IgD-negative memory B cell (primary cell): ENCODE data around the gene GBA3. TPM values are rescaled to one million over a fixed set of nuclear protein-coding genes. Genes with fewer than 3 reads are reported as not detected.

Experiments
- H3K27ac Mint-ChIP-seq, 3 donors: one replicate each; pipeline ENCODE4 v1.8.0; 2020 to 2022; ENCODE audit warnings: mild to moderate bottlenecking in 3 of 3, mixed read lengths in 3 of 3, moderate library complexity in 1 of 3
- H3K27me3 Mint-ChIP-seq: one replicate; pipeline ENCODE4 v1.8.0; 2021; ENCODE audit warnings: mixed read lengths
- H3K36me3 Mint-ChIP-seq: one replicate; pipeline ENCODE4 v1.8.0; 2020; ENCODE audit warnings: mild to moderate bottlenecking, mixed read lengths
- H3K4me1 Mint-ChIP-seq, 3 donors: one replicate each; pipeline ENCODE4 v1.8.0; 2020 to 2022; ENCODE audit warnings: mixed read lengths in 3 of 3, mild to moderate bottlenecking in 1 of 3
- H3K4me3 Mint-ChIP-seq, 4 donors: one replicate each; pipeline ENCODE4 v1.8.0; 2020 to 2022; ENCODE audit warnings: mild to moderate bottlenecking in 4 of 4, mixed read lengths in 4 of 4, moderate library complexity in 3 of 4
- H3K9me3 Mint-ChIP-seq, 3 donors: one replicate each; pipeline ENCODE4 v1.8.0; 2020 to 2021; ENCODE audit warnings: mixed read lengths in 3 of 3, mild to moderate bottlenecking in 1 of 3
- polyA plus RNA-seq: library from polyadenylated mRNA; unstranded; fragments of 300-500 nt; fragmentation: Illumina TruSeq; gene quantifications from one replicate; pipeline ENCODE4 v1.2.3, GENCODE V29; 2021

Gene GBA3
- polyA plus RNA-seq, 1 donor from 2014 or later: not detected

GRCh38 chr4:22780317-22780716 is 87.6 kb downstream of the GBA3 start:
- no peaks in the 10 kb centered on the region for H3K36me3 Mint-ChIP-seq
- H3K9me3 Mint-ChIP-seq: peaks cover 0 to 13% (median 5%) of the 10 kb centered on the region in 3 donors
- H3K27ac Mint-ChIP-seq: no peak overlapping the region
- no peak overlapping the region for H3K4me3 Mint-ChIP-seq
- no peaks in the 10 kb centered on the region for H3K27me3 Mint-ChIP-seq
- peaks cover 0 to 4% (median 0%) of the 10 kb centered on the region in 3 donors for H3K4me1 Mint-ChIP-seq

- Mint-ChIP-seq H3K9me3 (peaks cover 0 to 9% (median 3%) of the 10 kb centered on the region in 3 donors), H3K4me1 (peaks cover 0 to 4% (median 0%) of the 10 kb centered on the region in 3 donors), H3K4me3 (no peak overlapping the region)
These were observed 88.1 kb downstream of the GBA3 start for GRCh38 chr4:22780797-22781196.

GRCh38 chr4:22787753-22788375 is 95.1 kb downstream of the GBA3 start:
- no peak overlapping the region for H3K27ac Mint-ChIP-seq
- no peaks in the 10 kb centered on the region for H3K36me3 Mint-ChIP-seq
- H3K4me1 Mint-ChIP-seq: peaks cover 0 to 3% (median 0%) of the 10 kb centered on the region in 3 donors
- H3K9me3 Mint-ChIP-seq: peaks cover 2 to 17% (median 5%) of the 10 kb centered on the region in 3 donors
- peak overlapping the region in 2 of 4 donors; percentile 30 to 53 for H3K4me3 Mint-ChIP-seq
- no peaks in the 10 kb centered on the region for H3K27me3 Mint-ChIP-seq

More at GRCh38 chr4:22780797-22781196, 88.1 kb downstream of the GBA3 start:
- Mint-ChIP-seq H3K27me3 (no peaks in the 10 kb centered on the region), H3K36me3 (no peaks in the 10 kb centered on the region), H3K27ac (no peak overlapping the region)

GRCh38 chr4:22790631-22791030 is 97.9 kb downstream of the GBA3 start:
- no peak overlapping the region for H3K27ac Mint-ChIP-seq
- H3K9me3 Mint-ChIP-seq: peaks cover 2 to 17% (median 5%) of the 10 kb centered on the region in 3 donors
- H3K36me3 Mint-ChIP-seq: no peaks in the 10 kb centered on the region
- H3K4me1 Mint-ChIP-seq: peaks cover 0 to 3% (median 0%) of the 10 kb centered on the region in 3 donors
- H3K27me3 Mint-ChIP-seq: no peaks in the 10 kb centered on the region
- no peak overlapping the region for H3K4me3 Mint-ChIP-seq

GRCh38 chr4:22794732-22795131 is 102.0 kb downstream of the GBA3 start:
- Mint-ChIP-seq H3K27me3 (no peaks in the 10 kb centered on the region), H3K4me1 (no peaks in the 10 kb centered on the region), H3K9me3 (peaks cover 0 to 5% (median 3%) of the 10 kb centered on the region in 3 donors), H3K4me3 (no peak overlapping the region), H3K27ac (no peak overlapping the region), H3K36me3 (no peaks in the 10 kb centered on the region)

GRCh38 chr4:22801391-22801790 is 108.7 kb downstream of the GBA3 start:
- no peak overlapping the region for H3K27ac Mint-ChIP-seq

GRCh38 chr4:22802876-22803275 is 110.1 kb downstream of the GBA3 start:
- Mint-ChIP-seq H3K9me3 (peaks cover 0 to 13% (median 5%) of the 10 kb centered on the region in 3 donors), H3K27me3 (no peaks in the 10 kb centered on the region), H3K36me3 (no peaks in the 10 kb centered on the region), H3K4me3 (no peak overlapping the region), H3K4me1 (no peaks in the 10 kb centered on the region), H3K27ac (no peak overlapping the region)

More at GRCh38 chr4:22801391-22801790, 108.7 kb downstream of the GBA3 start:
- Mint-ChIP-seq H3K27me3 (no peaks in the 10 kb centered on the region), H3K36me3 (no peaks in the 10 kb centered on the region), H3K9me3 (peaks cover 0 to 11% (median 1%) of the 10 kb centered on the region in 3 donors), H3K4me1 (no peaks in the 10 kb centered on the region), H3K4me3 (no peak overlapping the region)

- Mint-ChIP-seq H3K9me3 (peaks cover 0 to 13% (median 8%) of the 10 kb centered on the region in 3 donors), H3K4me3 (no peak overlapping the region), H3K27me3 (no peaks in the 10 kb centered on the region), H3K36me3 (no peaks in the 10 kb centered on the region), H3K4me1 (no peaks in the 10 kb centered on the region), H3K27ac (no peak overlapping the region)
These were observed 110.8 kb downstream of the GBA3 start for GRCh38 chr4:22803512-22803911.

GRCh38 chr4:22814906-22815305 is 122.2 kb downstream of the GBA3 start:
- no peaks in the 10 kb centered on the region for H3K27me3 Mint-ChIP-seq
- H3K27ac Mint-ChIP-seq: no peak overlapping the region
- H3K4me3 Mint-ChIP-seq: no peak overlapping the region
- no peaks in the 10 kb centered on the region for H3K36me3 Mint-ChIP-seq
- H3K9me3 Mint-ChIP-seq: peaks cover 2 to 12% (median 3%) of the 10 kb centered on the region in 3 donors
- H3K4me1 Mint-ChIP-seq: no peaks in the 10 kb centered on the region

- Mint-ChIP-seq H3K4me1 (no peaks in the 10 kb centered on the region), H3K36me3 (no peaks in the 10 kb centered on the region), H3K27ac (no peak overlapping the region), H3K4me3 (no peak overlapping the region), H3K27me3 (no peaks in the 10 kb centered on the region), H3K9me3 (peaks cover 2 to 5% (median 5%) of the 10 kb centered on the region in 3 donors)
These were observed 131.4 kb downstream of the GBA3 start for GRCh38 chr4:22824091-22824490.

GRCh38 chr4:22842360-22843018 is 149.8 kb downstream of the GBA3 start:
- H3K9me3 Mint-ChIP-seq: peaks cover 0 to 8% (median 3%) of the 10 kb centered on the region in 3 donors
- H3K27ac Mint-ChIP-seq: no peak overlapping the region
- H3K4me3 Mint-ChIP-seq: no peak overlapping the region
- no peaks in the 10 kb centered on the region for H3K4me1 Mint-ChIP-seq
- no peaks in the 10 kb centered on the region for H3K36me3 Mint-ChIP-seq
- no peaks in the 10 kb centered on the region for H3K27me3 Mint-ChIP-seq

GRCh38 chr4:22848332-22848731 is 155.6 kb downstream of the GBA3 start:
- Mint-ChIP-seq H3K4me3 (no peak overlapping the region), H3K27ac (no peak overlapping the region), H3K27me3 (no peaks in the 10 kb centered on the region), H3K9me3 (peaks cover 0 to 6% (median 5%) of the 10 kb centered on the region in 3 donors), H3K4me1 (no peaks in the 10 kb centered on the region), H3K36me3 (no peaks in the 10 kb centered on the region)

- Mint-ChIP-seq H3K27me3 (no peaks in the 10 kb centered on the region), H3K27ac (no peak overlapping the region), H3K9me3 (peaks cover 0 to 9% (median 6%) of the 10 kb centered on the region in 3 donors), H3K4me1 (no peaks in the 10 kb centered on the region), H3K36me3 (no peaks in the 10 kb centered on the region), H3K4me3 (no peak overlapping the region)
These were observed 157.3 kb downstream of the GBA3 start for GRCh38 chr4:22850055-22850454.

GRCh38 chr4:22850630-22851029 is 157.9 kb downstream of the GBA3 start:
- H3K4me3 Mint-ChIP-seq: no peak overlapping the region
- no peak overlapping the region for H3K27ac Mint-ChIP-seq
- H3K9me3 Mint-ChIP-seq: peaks cover 0 to 9% (median 6%) of the 10 kb centered on the region in 3 donors
- no peaks in the 10 kb centered on the region for H3K27me3 Mint-ChIP-seq
- H3K4me1 Mint-ChIP-seq: no peaks in the 10 kb centered on the region
- no peaks in the 10 kb centered on the region for H3K36me3 Mint-ChIP-seq

GRCh38 chr4:22857411-22857810 is 164.7 kb downstream of the GBA3 start:
- H3K27ac Mint-ChIP-seq: no peak overlapping the region
- no peaks in the 10 kb centered on the region for H3K27me3 Mint-ChIP-seq
- H3K9me3 Mint-ChIP-seq: peaks cover 0 to 4% (median 0%) of the 10 kb centered on the region in 3 donors
- H3K4me3 Mint-ChIP-seq: no peak overlapping the region
- H3K36me3 Mint-ChIP-seq: no peaks in the 10 kb centered on the region
- no peaks in the 10 kb centered on the region for H3K4me1 Mint-ChIP-seq
